Measurements from ENCODE around the gene CASQ2.
"Not testable (repeated sequence)": the region's sequence is repeated elsewhere in the genome, so short reads cannot be mapped to it uniquely, and the experiment has no call there.

The CASQ2 gene

DNA sequence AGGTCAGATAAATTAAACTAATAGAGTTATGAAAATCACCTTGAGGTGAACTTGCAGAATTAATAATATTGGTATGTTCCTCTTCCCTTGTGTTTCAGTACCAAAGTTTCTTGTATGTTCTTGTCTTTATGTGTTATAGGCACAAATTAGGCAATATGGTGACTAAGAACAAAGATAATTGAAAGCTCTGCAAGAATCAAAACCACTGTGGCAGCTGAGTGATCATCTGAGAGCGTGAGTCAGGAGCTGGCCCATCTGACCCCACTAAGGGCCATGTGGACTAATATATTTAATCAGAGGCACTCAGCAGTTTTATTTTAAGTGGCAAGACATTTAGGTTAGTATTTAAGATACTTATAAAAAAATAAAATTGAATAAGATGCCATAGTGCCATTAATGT is 12.8 kb upstream of the CASQ2 start:
- DNase-seq (ENCODE audit: low read depth in 1 of 2, low spot score in 1 of 2) = no peak

DNA sequence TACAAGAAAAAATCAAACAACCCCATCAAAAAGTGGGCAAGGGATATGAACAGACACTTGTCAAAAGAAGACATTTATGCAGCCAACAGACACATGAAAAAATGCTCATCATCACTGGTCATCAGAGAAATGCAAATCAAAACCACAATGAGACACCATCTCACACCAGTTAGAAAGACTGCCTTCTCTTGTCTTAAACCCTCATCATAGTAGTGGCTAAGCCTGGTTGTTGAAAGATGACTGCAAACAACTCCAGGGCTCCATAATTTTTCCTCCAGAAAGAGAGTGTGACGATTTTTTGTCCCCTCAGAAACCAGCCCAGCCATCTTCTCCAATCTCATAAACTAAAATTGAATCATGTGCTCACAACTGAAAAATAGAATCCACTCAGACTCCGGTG is 12.1 kb upstream of the CASQ2 start:
- DNase-seq (ENCODE audit: low read depth in 1 of 2, low spot score in 1 of 2) = not testable (repeated sequence)

DNA sequence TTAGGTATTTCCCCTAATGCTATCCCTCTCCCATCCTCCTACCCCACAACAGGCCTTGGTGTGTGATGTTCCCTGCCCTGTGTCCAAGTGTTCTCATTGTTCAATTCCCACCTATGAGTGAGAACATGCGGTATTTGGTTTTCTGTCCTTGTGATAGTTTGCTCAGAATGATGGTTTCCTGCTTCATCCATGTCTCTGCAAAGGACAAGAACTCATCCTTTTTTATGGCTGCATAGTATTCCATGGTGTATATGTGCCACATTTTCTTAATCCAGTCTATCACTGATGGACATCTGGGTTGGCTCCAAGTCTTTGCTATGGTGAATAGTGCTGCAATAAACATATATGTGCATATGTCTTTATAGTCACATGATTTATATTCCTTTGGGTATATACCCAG is 10.6 kb upstream of the CASQ2 start:
- not testable (repeated sequence) for DNase-seq (ENCODE audit: low read depth in 1 of 2, low spot score in 1 of 2)

DNA sequence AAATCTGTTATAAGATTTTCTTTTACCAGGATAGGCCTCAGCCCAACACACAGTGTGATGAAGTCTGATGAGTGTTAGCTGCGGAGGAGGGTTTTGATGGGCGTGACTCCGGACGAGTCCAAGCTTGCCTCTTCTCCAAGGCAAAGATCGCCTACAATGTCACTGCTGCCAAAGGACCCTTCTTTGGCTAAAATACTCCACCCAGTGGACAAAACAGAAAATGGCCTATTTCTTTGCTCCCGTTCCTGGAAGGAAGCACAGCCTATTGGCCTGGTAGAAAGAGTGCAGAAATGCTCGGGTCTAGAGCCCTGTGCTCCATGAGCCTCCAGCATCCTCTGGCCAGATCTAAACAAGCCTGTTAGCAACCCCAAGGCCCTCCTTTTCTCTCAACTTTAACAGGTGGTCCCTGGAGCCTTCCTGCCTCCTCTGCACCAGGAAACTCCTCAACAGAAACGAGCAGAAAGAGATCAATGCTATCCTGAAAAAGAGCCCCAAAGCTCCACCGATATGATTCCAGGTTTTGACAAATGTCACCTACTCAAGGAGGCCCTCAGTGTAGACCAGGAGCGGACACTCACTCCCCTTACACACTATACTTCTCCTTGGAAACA is 3.4 kb upstream of the CASQ2 start:
- DNase-seq (ENCODE audit: low read depth in 1 of 2, low spot score in 1 of 2) = no peak

DNA sequence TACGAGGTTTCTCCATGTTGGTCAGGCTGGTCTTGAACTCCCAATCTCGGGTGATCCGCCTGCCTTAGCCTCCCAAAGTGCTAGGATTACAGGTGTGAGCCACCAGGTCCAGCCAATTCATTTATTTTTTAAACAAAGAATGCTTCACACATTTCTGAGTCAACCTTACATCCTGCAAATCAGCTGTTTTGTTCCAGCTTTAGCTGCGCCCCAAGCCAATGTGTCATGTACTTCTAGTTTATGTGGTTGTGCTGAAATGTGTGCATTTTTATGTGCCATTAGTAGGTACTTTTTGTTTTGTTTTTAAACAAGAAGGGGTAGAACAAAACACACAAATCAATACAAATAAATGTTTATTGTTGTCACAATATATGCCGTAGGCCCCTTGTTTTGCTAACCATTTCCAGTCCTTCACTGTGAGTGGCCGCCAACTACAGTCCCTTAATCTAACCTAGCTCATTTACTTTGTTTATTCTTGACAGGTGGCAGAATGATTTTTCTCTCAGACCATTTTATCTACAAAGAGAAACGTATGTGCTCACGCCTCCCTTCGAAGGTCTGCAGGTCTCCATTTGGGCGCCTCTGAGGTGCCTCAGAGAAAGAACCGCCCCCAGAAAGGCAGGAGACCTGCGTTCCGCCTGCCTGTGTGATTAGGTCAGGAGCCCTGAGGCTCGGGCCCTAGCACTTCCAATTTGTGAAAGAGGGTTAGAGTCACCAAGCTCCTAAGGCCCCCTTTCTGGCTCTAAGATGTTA is 2.8 kb upstream of the CASQ2 start:
- DNase-seq (ENCODE audit: low read depth in 1 of 2, low spot score in 1 of 2) = no peak

DNA sequence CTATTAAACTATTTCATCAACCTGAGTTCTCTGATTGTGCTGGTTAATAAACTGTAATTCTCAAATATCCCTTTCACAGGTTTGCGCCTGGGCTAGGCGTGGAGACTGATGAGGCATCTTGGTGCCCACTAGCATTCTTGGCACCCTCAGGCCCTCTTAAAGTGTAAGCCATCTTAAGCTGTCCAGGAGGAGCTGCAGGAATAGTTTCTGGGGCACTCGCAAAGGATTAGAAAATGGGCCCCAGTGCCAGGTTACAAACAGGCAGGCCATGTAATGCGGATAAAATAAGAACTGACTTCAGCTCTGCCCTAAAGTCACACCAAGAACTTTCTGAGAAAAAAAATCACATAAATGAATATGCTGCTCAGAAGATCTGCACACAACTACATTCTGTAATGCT is 1.1 kb downstream of the CASQ2 start:
- no peak for DNase-seq (ENCODE audit: low read depth in 1 of 2, low spot score in 1 of 2)

DNA sequence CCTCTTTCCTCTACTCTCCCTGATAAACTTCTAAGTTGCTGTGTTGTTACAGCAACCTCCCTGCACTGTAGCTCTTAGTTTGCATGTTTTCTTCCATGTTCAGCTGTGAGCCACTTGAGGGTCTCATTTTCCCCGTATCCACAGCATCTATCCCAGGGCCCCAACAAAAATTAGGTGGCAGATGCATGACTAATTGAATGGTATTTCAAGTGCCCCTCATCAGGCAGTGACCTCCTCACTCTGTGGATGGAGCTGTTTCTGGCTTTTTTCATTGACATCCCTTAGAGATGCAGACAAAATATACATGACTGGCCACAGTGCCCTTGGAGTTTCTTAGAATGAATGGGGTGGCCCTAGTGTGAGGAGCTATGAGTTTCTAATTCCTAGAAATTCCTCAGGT is 3.4 kb downstream of the CASQ2 start:
- DNase-seq (ENCODE audit: low read depth in 1 of 2, low spot score in 1 of 2) = no peak

DNA sequence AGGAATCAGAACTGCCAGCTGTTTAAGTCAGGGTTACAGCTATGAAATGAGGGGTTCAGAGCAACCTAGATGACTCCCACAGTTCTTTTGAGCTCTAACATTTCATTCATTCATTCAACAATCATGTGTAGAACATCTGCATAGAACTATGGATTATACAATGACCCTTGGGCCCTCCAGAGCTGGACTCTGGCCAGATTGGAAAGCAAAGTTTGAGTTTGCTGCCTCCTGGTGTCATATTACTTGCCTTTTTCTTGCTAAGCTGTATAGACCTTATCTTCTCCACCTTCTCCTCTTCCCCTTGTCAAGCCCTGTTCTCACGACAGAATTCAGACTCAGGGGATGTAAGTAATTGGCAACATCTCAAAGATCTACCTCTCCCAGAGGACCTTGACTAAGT is 4.0 kb downstream of the CASQ2 start:
- no peak for DNase-seq (ENCODE audit: low read depth in 1 of 2, low spot score in 1 of 2)

DNA sequence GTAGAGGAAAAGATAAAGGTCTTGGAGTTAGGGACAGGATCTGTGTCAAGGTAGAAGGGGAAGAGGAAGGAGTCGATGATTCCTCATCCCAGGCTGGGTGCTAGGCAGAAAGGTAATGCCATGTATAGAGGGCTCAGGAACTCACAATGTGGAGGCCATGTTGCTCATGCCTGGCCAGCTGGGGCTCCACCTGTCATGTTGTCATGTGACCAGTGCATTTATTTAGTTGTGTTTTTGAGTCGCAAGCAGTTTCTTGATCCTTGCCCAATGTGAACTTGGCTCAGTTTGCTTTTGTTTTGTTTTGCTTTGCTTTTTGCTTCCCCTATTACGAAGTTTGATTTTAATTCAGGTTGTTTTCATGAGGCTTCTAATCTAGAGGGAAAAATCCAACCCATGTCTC is 5.7 kb downstream of the CASQ2 start:
- no peak for DNase-seq (ENCODE audit: low read depth in 1 of 2, low spot score in 1 of 2)

DNA sequence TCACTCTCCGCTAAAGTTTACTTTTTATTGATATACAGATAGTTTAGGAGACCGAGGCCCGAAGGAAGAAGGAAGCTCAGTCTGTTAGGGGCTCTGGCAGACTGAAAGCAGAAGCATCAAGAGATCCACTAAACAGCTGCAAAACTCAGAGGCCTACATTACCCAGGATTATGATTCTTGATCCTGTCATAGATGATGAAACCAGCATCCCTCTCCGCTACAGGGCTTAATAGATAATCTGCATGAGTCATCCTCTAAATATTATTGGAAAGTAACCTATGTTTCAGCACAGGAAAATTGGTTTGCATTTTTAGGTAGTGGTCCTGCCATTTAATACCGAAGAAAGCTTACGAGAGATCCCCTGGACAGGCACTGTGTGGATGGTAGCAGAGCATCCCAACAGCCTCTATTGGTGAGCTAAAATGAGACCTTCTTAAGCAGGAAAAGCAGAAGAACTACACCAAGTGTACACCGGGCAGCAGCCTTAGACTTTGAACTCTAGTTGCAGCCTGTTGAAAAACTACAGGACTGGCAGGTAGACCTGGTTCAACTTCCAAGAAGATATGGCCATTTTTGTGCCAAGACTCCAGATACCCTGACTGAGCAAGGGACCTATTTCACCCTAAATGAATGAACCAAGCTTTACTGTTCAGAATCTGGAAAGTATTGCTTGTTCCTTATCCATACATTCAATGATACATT is 6.8 kb downstream of the CASQ2 start:
- no peak for DNase-seq (ENCODE audit: low read depth in 1 of 2, low spot score in 1 of 2)

DNA sequence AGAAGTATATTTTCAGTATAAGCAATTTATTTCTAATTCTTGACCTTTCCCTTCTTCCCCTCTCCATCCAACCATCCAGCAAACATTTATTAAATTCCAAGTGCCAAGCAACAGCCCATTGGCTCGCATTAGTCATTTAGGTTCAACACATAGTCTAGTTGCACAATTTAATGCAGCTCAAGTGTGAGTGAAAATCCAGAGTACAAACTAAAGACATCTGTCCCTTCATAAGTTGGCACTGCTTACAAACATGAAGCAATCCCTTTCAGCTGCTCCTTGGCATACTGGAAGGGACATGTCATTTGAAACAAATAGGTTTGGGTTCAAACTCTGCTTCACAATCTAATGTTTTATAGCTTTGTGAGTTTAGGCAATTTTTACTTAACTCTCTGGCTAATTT is 10.7 kb downstream of the CASQ2 start:
- no peak for DNase-seq (ENCODE audit: low read depth in 1 of 2, low spot score in 1 of 2)

DNA sequence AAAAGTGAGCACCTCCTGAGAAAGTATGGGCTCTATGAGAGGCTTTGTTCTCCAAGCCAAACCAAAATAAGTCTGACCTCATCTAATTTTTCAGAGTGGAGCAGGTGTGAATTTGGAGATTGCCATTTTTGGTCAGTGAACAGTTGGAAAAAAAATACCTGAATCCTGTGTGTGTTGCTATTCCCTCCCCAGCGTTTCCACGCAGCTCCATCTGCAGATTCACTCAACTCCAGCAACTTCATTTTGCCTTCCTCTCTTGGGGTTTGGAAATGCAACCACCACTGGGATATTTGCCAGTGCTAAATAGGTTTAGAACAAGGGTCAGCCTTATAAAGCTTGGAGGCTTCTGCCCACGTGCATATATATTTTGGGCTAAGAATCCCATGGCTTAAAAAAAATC is 11.2 kb downstream of the CASQ2 start:
- no peak for DNase-seq (ENCODE audit: low read depth in 1 of 2, low spot score in 1 of 2)

DNA sequence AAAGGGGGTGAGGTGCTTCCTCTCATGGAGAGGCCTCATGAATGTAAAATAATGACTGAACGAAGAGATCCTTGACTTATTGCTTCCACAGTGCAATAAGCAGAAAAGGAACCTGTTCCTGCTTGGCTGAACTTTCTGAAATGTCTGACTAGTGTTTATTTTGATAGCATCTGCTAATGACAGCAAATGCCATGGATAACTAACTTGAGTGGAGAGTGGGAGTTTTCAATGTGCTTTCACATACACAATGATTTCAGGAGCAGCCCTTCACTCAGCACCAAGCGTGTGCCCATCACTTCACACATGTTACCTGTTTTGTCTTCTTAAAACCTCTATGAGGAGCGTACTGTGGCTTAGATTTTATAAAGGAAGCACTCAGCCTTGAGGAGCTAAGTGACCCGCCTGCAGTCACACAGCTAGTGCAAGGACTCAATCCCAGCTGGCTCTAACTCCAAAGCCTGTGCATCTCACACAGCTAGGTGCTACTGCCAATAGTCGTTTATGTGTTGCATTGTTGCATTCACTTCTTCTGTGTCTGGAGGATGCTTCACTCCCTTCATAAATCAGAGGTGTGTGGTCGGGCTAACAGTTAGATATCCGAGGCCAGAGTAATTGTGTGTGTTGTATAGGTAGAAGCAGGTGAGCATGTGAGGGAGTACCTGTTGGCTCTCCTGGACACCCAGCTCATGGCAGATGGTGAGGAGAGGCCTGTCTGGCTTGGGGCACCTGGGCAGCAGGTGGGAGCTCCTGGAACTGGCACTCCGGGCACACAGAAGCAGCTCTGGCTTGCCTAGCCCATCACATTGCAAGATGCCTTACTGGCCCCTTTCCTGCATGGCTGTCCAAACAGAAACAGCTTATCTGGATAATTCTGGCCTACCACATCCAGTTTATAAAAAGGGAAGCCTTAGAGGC is 12.8 kb downstream of the CASQ2 start:
- DNase-seq (ENCODE audit: low read depth in 1 of 2, low spot score in 1 of 2) = no peak

DNA sequence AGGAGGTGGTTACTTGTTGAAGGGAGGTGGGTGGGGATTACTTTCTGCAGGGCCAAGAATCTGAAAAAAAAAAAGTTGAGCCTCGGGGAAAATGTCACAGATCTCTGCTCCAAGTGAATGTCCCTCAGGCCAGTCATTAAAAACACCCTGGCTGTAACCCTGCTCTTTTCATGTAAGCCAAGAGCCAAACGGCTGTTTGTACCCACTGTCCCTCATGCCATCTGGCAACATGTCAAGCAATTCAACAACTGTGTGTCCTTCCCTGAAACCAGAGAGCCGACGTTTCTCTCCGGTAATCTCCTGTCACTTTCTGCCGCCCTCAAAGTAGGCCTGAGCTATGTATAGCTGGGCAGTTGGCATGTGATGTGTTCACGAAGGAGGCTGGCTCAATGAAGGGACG is 14.7 kb downstream of the CASQ2 start:
- no peak for DNase-seq (ENCODE audit: low read depth in 1 of 2, low spot score in 1 of 2)

DNA sequence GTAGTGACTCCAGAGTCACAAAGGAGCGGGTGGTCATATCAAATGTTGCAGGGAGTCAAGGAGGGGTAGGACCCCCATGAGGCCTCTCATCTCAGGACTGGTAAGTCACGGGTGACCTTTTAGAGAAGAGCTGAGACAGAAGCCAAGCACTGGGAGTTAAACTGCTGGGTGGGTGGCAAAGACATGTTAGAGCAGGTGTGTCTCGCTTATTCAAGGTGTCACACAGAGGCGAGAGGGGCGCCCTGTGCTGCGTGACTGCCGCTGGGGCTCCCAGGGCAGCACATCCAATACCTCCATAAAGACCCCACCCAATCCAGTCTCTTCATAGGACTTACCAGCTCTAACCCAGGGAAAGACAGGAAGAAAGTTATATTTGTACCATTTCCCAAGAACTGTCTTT is 15.2 kb downstream of the CASQ2 start:
- DNase-seq (ENCODE audit: low read depth in 1 of 2, low spot score in 1 of 2) = no peak

DNA sequence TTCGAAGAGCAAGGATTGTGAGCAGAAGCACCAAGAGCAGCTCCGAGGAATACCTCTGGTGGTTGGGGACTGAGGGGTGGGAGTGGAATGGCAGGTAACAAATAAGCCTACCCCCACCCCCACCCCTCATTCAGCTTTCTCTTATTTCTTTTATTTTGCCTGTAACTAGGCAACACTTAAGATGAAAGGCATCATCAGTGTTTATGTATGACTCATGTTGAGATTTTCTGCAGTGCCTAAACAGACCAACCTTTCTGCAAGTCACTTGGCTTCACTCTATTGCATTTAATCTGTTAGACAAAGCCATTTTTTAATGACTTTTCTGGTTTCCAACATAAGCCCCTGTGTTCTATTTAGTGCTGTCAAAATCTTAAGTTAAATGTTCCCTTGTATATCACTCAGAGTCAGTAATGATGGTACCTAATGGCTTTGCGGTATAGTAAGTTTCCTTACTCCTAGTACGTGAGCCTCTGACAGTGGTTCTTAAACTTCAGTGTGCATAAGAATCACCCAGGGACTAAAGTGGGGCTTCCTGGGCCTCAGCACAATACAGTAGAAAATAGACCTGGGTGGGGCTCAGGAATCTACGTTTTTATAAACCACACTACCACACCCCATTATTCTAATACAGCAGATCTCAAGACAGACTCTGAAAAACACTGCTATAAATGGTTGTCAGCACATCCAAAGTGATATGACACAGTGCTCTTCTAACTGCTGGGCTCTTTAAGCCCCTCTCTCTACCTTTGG is 19.9 kb downstream of the CASQ2 start:
- DNase-seq (ENCODE audit: low read depth in 1 of 2, low spot score in 1 of 2) = no peak

DNA sequence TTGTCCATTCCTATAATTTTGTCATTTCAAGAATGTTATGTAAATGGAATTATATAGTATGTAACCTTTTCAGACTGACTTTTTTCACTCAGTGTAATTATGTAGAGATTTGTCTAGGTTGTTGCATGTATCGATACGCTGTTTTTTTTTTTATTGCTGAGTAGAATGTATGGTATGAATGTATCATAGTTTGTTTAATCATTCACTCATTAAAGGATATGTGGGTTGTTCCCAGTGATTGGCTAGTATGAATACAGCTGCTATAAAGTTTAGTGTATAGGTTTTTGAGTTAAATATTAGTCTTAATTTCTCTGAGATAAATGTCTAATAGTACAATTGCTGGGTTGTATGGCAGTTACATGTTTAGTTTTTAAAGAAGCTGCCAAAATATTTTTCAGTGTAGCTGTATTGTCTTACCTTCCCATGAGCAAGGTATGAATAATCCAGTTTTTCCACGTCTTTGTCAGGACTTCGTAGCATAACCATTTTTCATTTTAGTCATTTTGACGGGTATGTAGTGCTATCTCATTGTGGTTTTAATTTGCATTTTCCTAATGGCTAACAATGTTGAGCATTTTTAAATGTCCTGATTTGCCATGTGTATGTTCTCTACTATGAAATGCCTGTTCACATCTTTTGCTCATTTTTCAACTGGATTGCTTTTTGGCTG is 22.4 kb downstream of the CASQ2 start:
- no peak for DNase-seq (ENCODE audit: low read depth in 1 of 2, low spot score in 1 of 2)

DNA sequence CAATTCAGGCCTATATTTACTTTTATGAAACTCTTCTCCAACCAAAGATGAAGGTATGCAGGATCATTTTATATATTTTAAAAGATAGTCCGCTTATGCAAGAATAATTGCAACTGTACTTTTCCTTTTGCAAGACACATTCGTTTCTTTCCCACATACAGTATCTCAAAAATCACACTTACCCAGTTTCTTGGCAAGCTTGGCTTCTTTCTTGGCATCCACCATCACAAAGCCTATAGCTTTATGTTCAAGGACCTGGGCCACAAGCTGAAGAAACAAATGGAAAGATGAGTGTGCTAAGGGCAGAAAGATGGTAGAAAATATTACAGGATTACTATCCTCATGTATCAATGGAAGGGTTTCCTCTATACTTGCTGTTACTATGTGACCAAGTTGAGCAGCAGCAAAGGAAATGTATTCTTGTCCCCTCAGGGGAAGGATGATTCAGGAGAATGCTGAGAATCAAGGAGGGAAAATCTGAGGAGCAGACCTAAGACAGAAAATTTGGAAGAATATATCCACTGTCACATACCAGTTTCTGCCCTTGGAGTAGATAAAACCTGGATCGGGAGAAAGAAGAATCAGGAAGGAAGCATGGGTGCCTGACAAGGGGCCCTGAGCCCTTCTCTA is 23.8 kb downstream of the CASQ2 start:
- no peak for DNase-seq (ENCODE audit: low read depth in 1 of 2, low spot score in 1 of 2)

DNA sequence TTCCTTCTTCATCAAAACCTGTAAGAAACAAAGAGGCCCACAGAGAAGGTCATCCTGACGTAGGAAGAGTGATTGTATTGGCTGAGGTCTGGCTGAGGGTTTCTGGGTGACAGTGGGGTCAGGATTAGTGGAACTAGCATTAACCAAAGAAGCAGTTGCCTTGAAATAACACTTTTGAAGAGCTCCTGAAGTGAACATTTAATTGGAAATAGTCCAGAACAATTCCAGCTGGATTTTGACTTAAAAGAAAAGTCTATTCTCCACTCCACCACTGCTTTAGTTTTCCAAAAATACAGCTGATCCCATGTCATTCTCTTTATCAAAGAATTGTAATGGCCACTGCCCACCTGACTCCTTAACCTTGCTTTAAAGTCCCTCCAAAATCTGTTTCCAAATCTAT is 27.7 kb downstream of the CASQ2 start:
- DNase-seq (ENCODE audit: low read depth in 1 of 2, low spot score in 1 of 2) = no peak

DNA sequence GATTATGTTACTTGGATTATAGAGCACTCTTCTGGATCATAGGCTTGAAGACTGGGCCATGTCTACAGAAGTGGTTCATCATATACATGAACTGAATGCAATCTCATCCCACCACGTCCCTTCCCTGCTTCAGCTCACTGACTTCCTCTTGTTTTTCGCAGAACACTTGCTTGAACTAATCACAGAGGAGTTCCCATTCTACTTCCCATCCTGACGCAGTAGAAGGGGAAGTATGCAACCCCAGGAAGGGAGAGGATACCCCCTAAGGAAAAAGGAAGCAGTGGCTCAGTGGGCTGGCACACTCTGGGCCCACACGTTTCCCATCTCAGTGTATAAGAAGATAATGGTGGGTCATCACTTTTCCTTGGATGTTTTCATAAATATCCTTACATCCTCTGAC is 36.2 kb downstream of the CASQ2 start:
- DNase-seq (ENCODE audit: low read depth in 1 of 2, low spot score in 1 of 2) = no peak

Data from activated CD4-positive, alpha-beta T cell treated with anti-CD3 and anti-CD28 coated beads, Interleukin-2, amount 50 U/mL, for 24 hours (primary cell).